Adrenal gland (tissue), 12 donors: ENCODE measurements around the gene PDGFB. TPM values are rescaled to one million over a fixed set of nuclear protein-coding genes. Genes with fewer than 3 reads are reported as not detected.

Experiments
- DNase-seq, 7 donors: peaks; one replicate each; pipeline ENCODE4 v3.0.0-alpha.2; 2019 to 2020
- H3K27ac ChIP-seq, 5 donors: fragments of 200-600 bp; sonication (generic) in 4 of 5; 1 replicate in 3 of 5; 2 replicates in 2 of 5; pipeline versions ENCODE4 v1.5.1 to v1.8.0; 2016 to 2020; ENCODE audit warnings: mild to moderate bottlenecking in 1 of 5
- H3K27me3 ChIP-seq: fragments of 200-600 bp; 2 replicates; pipeline ENCODE4 v1.8.0; 2021
- H3K36me3 ChIP-seq, 2 donors: fragments of 200-600 bp; replicated peaks in 1 of 2; 1 replicate in 1 of 2; 2 replicates in 1 of 2; pipeline versions ENCODE4 v1.5.1 to v1.8.0; 2018 to 2022
- H3K4me1 ChIP-seq, 2 donors: fragments of 200-600 bp; replicated peaks in 1 of 2; 1 replicate in 1 of 2; 2 replicates in 1 of 2; pipeline versions ENCODE4 v1.5.1 to v1.8.0; 2018 to 2021
- H3K4me3 ChIP-seq, 4 donors: fragments of 200-600 bp; sonication (generic) in 3 of 4; one replicate each; pipeline ENCODE4 v1.5.1; 2016 to 2018
- H3K9me3 ChIP-seq, 3 donors: fragments of 200-600 bp; sonication (generic) in 1 of 3; replicated peaks in 1 of 3; 1 replicate in 2 of 3; 2 replicates in 1 of 3; pipeline versions ENCODE4 v1.5.1 to v1.8.0; 2016 to 2021
- POLR2A ChIP-seq, 2 donors: fragments of 450-650 bp; IDR thresholded peaks; one replicate each; pipeline ENCODE4 v1.6.1; 2017; ENCODE audit warnings: antibody characterized with exemption in 2 of 2, mild to moderate bottlenecking in 2 of 2, moderate library complexity in 1 of 2
- WGBS, 4 donors: extraction: QIAGEN DNeasy Blood & Tissue Kit in 2 of 4; methylation state at CpG; one replicate each; pipeline versions ENCODE4 v1.1.5 to v1.1.7; 2013 to 2017; 5-methylcytosine and 5-hydroxymethylcytosine counted together
- intact Hi-C, 2 donors: fragments of 100-400 bp; cut with DNase I; formaldehyde crosslinking; loops; one replicate each; pipeline versions ENCODE4 v1.14.1 to v1.15.0; 2022 to 2023
- polyA plus RNA-seq, 3 donors: library from polyadenylated mRNA; stranded (reverse); fragments of 200-250 nt in 2 of 3; fragments of 350-450 nt in 1 of 3; fragmentation: Illumina TruSeq in 1 of 3; extraction: RNeasy Lipid Tissue Mini Kit (QIAGEN cat#74804) in 1 of 3; gene quantifications; one replicate each; pipeline ENCODE4 v1.2.3, GENCODE V29; 2013 to 2014
- total RNA-seq, 9 donors: library from RNA; depleted of rRNA in 4 of 9; stranded (reverse); fragments of >200 nt in 4 of 9; fragments of 120-200 nt in 1 of 9; fragmentation: NEBNext Ultra II Directional in 1 of 9; extraction: Animal tissue kit (Norgen Biotek cat#: 25700) in 1 of 9; gene quantifications; one replicate each; pipeline versions ENCODE4 v1.1.0 to v1.2.4, GENCODE V29; 2013 to 2023
- TF ChIP-seq, protein P1 (sequence below), 6 experiments: fragments of 450-650 bp in 4 of 6; fragments of 200-600 bp in 2 of 6; sonication (generic) in 1 of 6; IDR thresholded peaks; 1 replicate in 5 of 6; 2 replicates in 1 of 6; pipeline versions ENCODE4 v1.5.1 to v1.8.0; 2016 to 2021; ENCODE audit warnings: antibody characterized with exemption in 6 of 6, mild to moderate bottlenecking in 2 of 6, moderate library complexity in 1 of 6
- donor health status: healthy with polysubstance abuse.
- donor health status: Bipolar disorder and iron deficiency.
- donor health status: DM: yes; HTN: yes; CAD: no.
- donor health status: DM: no; HTN: no; CAD: no.
- donor health status: DM: no; HTN: no; CAD: no.
- donor health status: DM: yes; HTN: yes; CAD: no.

The PDGFB gene
- total and polyA plus RNA-seq, 12 donors: 1.8 to 10.9 (median 6.1) TPM

DNA sequence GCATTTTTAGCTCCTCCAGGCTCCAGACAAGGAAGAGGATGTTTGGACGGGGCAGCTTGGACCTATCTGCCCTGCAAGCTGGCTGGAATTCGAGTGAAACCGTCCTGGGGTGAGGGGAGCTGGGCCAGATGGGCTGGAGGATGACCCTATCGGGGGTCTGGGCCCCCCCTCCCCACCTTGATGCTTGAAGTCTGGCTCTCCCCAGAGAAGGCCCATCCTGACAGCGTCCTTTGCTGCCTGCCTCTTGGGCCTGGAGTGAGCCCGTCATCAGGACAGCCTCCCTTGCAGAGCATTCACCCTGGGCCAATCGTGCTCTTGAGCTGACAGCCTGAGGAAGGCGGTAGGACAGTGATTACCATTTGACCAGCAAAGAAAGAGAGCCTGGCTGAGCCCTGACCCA, 5.3 kb upstream of the PDGFB start:
- TF ChIP-seq POLR2A (IDR thresholded peaks at IDR 0.05): no peak
- TF ChIP-seq, protein P1, sequence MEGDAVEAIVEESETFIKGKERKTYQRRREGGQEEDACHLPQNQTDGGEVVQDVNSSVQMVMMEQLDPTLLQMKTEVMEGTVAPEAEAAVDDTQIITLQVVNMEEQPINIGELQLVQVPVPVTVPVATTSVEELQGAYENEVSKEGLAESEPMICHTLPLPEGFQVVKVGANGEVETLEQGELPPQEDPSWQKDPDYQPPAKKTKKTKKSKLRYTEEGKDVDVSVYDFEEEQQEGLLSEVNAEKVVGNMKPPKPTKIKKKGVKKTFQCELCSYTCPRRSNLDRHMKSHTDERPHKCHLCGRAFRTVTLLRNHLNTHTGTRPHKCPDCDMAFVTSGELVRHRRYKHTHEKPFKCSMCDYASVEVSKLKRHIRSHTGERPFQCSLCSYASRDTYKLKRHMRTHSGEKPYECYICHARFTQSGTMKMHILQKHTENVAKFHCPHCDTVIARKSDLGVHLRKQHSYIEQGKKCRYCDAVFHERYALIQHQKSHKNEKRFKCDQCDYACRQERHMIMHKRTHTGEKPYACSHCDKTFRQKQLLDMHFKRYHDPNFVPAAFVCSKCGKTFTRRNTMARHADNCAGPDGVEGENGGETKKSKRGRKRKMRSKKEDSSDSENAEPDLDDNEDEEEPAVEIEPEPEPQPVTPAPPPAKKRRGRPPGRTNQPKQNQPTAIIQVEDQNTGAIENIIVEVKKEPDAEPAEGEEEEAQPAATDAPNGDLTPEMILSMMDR (IDR thresholded peaks at IDR 0.05): no peak
- peaks cover 17 to 33% of the 10 kb centered on the region in 2 donors for H3K4me1 ChIP-seq

DNA sequence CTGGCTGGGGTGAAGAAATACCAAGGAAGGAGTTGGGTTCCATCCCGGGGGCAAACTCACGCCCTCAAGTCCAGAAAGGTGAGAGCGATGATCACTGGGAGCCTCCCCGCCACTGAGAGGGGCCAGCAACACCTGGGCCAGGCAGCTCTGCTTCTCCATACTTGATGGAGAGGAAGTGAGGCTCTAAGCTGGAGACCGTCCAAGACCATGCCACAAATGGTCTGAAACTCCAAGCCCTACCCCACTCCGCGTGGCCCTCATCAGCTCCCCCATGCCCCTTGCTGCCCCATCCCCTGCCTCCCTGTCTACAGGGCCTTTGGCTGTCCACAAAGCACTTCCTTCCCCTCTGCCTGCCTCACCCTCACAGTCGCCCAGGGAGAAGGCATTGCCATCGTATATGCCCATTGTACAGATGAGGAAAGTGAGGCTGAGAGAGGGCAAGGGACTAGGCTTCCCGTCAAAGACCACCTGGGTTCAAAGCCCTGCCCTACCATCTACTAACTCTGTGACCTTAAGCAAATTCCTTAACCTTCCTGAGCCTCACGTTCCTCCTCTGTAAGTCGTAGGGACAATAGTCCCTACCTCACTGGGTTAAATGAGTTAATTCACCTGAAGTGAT, 4.4 kb upstream of the PDGFB start:
- no peak for DNase-seq
- Histone ChIP-seq H3K27me3 (no peaks in the 10 kb centered on the region), H3K9me3 (no peaks in the 10 kb centered on the region), H3K27ac (no peak overlapping the region), H3K4me3 (no peak overlapping the region), H3K36me3 (no peaks in the 10 kb centered on the region), H3K4me1 (peaks cover 14 to 24% of the 10 kb centered on the region in 2 donors)
- TF ChIP-seq, protein P1 (IDR thresholded peaks at IDR 0.05): no peak
- TF ChIP-seq POLR2A (IDR thresholded peaks at IDR 0.05): no peak
- intact Hi-C loops: no loop called here
- 72 to 78% (median 78%) methylated on average over 9 to 12 of the region's 12 CpGs for WGBS, 4 donors

More for the DNA sequence above, 5.3 kb upstream of the PDGFB start:
- no peaks in the 10 kb centered on the region for H3K36me3 ChIP-seq
- H3K27me3 ChIP-seq: no peaks in the 10 kb centered on the region
- H3K27ac ChIP-seq: no peak overlapping the region
- no peak overlapping the region for H3K4me3 ChIP-seq
- intact Hi-C loops: no loop called here
- WGBS, 4 donors: 58 to 63% (median 61%) methylated on average over 4 to 8 of the region's 8 CpGs
- no peaks in the 10 kb centered on the region for H3K9me3 ChIP-seq
- DNase-seq: no peak

DNA sequence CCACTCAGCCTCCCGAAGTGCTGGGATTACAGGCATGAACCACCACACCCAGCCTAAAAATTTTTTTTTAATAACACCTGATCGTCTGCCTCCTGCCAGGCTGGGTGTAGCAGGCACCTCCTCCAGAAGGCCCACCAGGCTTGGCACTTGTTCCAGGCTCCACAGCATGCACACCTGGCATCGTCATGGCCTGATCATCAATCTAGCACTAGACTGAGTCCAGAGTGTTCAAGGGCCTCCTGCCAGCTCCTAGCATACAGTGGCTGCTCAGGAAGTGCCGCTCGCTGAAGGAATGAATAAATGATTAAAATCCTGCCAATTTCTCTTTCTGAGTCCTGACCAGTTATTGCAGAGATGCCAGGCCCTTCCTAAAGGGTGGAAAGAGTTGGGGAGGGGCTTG, 3.5 kb upstream of the PDGFB start:
- Histone ChIP-seq H3K9me3 (no peaks in the 10 kb centered on the region), H3K27ac (no peak overlapping the region), H3K4me1 (peaks cover 18% of the 10 kb centered on the region in 2 donors), H3K36me3 (no peaks in the 10 kb centered on the region), H3K27me3 (no peaks in the 10 kb centered on the region), H3K4me3 (no peak overlapping the region)
- WGBS, 4 donors: 58 to 70% (median 60%) methylated on average over 3 to 5 of the region's 5 CpGs
- TF ChIP-seq, protein P1 (IDR thresholded peaks at IDR 0.05): no peak
- no peak for TF ChIP-seq POLR2A (IDR thresholded peaks at IDR 0.05)
- no peak for DNase-seq
- intact Hi-C loops: no loop called here

DNA sequence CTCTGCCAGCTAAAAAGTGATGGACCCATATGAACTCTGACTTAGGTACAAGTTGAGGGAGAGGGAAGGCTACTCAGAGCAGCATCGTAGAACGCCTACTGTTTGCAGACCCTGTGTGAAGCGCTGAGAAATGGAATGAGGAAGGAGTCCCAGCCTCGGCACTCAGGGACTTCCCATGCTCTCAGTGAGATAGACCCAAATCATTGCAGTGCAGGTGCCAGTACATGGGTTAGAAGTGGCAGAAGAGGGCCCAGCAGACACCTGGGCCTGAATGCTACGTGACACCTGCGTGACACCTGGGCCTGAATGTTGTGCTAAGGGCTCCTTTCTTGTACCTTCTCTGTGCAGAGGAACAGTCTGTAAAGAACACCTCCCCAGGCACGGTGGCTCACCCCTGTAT, 2.6 kb upstream of the PDGFB start:
- Histone ChIP-seq H3K27me3 (no peaks in the 10 kb centered on the region), H3K4me3 (no peak overlapping the region), H3K4me1 (peaks cover 14 to 17% of the 10 kb centered on the region in 2 donors), H3K36me3 (no peaks in the 10 kb centered on the region), H3K9me3 (no peaks in the 10 kb centered on the region), H3K27ac (no peak overlapping the region)
- intact Hi-C loops: no loop called here
- 83 to 89% (median 84%) methylated on average over 7 of the region's 7 CpGs; no CpG with 5 or more reads in 1 of the 4 donors for WGBS, 4 donors
- TF ChIP-seq POLR2A (IDR thresholded peaks at IDR 0.05): no peak
- TF ChIP-seq, protein P1 (IDR thresholded peaks at IDR 0.05): no peak
- DNase-seq: no peak
